Caco-2 (cell line): ENCODE results near the gene CYP2W1. TPM values are rescaled to one million over a fixed set of nuclear protein-coding genes. Genes with fewer than 3 reads are reported as not detected.

Source experiments
- BruUV-seq: library from RNA; stranded (reverse); fragments of 400-500 nt; replicated peaks from 2 replicates; lab custom pipeline; 2021; lab: Mats Ljungman, UMichigan
- CTCF ChIA-PET: fragments of 300-600 bp; sonication (Branson Sonifier 250); formaldehyde crosslinking; loops from one replicate; lab custom pipeline; 2022; ENCODE audit warnings: antibody characterized with exemption; lab: Charles Lee
- POLR2A ChIA-PET: fragments of 300-600 bp; sonication (Branson Sonifier 250); formaldehyde crosslinking; loops from one replicate; lab custom pipeline; 2022; ENCODE audit warnings: antibody characterized with exemption; lab: Charles Lee
- DNase-seq, 2 experiments: peaks; one replicate each; pipeline versions ENCODE4 v3.0.0 to v3.0.0-alpha.2; 2020 to 2022
- H3K27me3 ChIP-seq: replicated peaks from 2 replicates; pipeline ENCODE4 v1.6.0; 2011; ENCODE audit warnings: low read length; ENCODE audit not compliant: control insufficient read depth, insufficient read depth
- H3K36me3 ChIP-seq: 2 replicates; pipeline ENCODE4 v1.5.1; 2011; ENCODE audit warnings: low read length; ENCODE audit not compliant: control insufficient read depth, insufficient read depth
- H3K4me1 ChIP-seq: fragments of 250-450 bp; sonication (Bioruptor Pico); 2 replicates; pipeline ENCODE4 v1.5.1; 2020; ENCODE audit warnings: mild to moderate bottlenecking
- H3K4me3 ChIP-seq: 2 replicates; pipeline ENCODE4 v1.5.1; 2011; ENCODE audit warnings: low read depth, mild to moderate bottlenecking, control low read depth, low read length
- H3K9me3 ChIP-seq: fragments of 250-450 bp; sonication (Bioruptor Pico); 2 replicates; pipeline ENCODE4 v1.5.1; 2020; ENCODE audit warnings: mild to moderate bottlenecking, moderate library complexity
- H3K27ac Mint-ChIP-seq: one replicate; pipeline ENCODE4 v1.8.0; 2022; ENCODE audit warnings: mixed read lengths; ENCODE audit not compliant: unreplicated experiment
- H3K27me3 Mint-ChIP-seq: one replicate; pipeline ENCODE4 v1.8.0; 2022; ENCODE audit warnings: mixed read lengths; ENCODE audit not compliant: insufficient read depth, unreplicated experiment
- H3K36me3 Mint-ChIP-seq: one replicate; pipeline ENCODE4 v1.8.0; 2022; ENCODE audit warnings: mild to moderate bottlenecking, mixed read lengths; ENCODE audit not compliant: insufficient read depth, unreplicated experiment
- H3K4me1 Mint-ChIP-seq: one replicate; pipeline ENCODE4 v1.8.0; 2022; ENCODE audit warnings: low read depth, mixed read lengths; ENCODE audit not compliant: unreplicated experiment
- H3K4me3 Mint-ChIP-seq: one replicate; pipeline ENCODE4 v1.8.0; 2022; ENCODE audit warnings: mild to moderate bottlenecking, moderate library complexity, mixed read lengths; ENCODE audit not compliant: unreplicated experiment
- H3K9me3 Mint-ChIP-seq: one replicate; pipeline ENCODE4 v1.8.0; 2022; ENCODE audit warnings: mixed read lengths; ENCODE audit not compliant: unreplicated experiment
- intact Hi-C: fragments of 100-400 bp; cut with micrococcal nuclease; formaldehyde crosslinking; loops from one replicate; pipeline ENCODE4 v1.10.0; 2022; ENCODE audit not compliant: unreplicated experiment
- total RNA-seq: library from RNA; stranded (reverse); gene quantifications from 2 replicates; pipeline ENCODE4 v1.2.3, GENCODE V29; 2022
- TF ChIP-seq, protein P1 (sequence below), 2 experiments: fragments of 200-600 bp in 1 of 2; IDR thresholded peaks; 1 replicate in 1 of 2; 2 replicates in 1 of 2; pipeline versions ENCODE4 v1.5.1 to v1.8.0; 2011 to 2022; ENCODE audit warnings: antibody characterized with exemption in 1 of 2, control low read depth in 1 of 2, inconsistent platforms in 1 of 2, low read depth in 1 of 2, low read length in 1 of 2, mild to moderate bottlenecking in 1 of 2, moderate library complexity in 1 of 2; ENCODE audit not compliant: insufficient read depth in 1 of 2, severe bottlenecking in 1 of 2, unreplicated experiment in 1 of 2

Gene CYP2W1
- total RNA-seq, 1 experiment from 2014 or later, result 24.0 TPM

DNA sequence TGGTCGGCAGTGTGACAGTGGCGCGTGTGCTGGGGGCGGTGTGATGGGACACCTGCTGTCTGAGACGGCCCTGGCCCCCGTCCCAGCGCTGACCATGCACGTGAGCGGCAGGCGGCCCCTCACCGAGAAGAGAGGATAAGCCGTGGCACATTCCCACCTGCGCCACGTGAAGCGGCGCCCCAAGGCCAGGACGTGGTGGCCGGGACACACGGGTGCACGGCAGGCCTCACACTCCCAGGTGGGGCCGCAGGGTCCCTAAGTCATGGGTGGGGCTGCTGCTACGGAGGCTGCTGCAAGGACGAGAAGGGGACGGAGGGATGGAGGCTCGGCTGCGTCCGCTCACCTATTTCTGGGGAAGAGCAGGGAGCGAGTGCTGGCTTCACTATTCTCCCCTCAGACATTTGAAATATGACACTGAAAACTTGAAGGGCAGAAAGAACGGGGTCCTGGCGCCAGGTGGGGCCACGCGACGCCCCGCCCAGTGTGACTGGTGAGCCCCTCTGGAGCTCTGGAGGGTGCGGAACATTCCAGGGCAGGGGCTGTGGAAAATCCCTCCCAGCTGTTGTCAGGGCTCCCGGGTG, 7.5 kb downstream of the CYP2W1 start:
- H3K27ac Mint-ChIP-seq, result no peak overlapping the region
- peaks cover 34% of the 10 kb centered on the region for H3K36me3 Mint-ChIP-seq
- H3K9me3 Mint-ChIP-seq, result no peaks in the 10 kb centered on the region
- Histone ChIP-seq H3K4me3 (no peak overlapping the region), H3K27me3 (no peaks in the 10 kb centered on the region), H3K4me1 (peaks cover 20% of the 10 kb centered on the region), H3K9me3 (no peaks in the 10 kb centered on the region), H3K36me3 (no peaks in the 10 kb centered on the region)
- ChIA-PET POLR2A (no interaction called here), CTCF (no interaction called here)
- H3K4me3 Mint-ChIP-seq, result no peak overlapping the region
- TF ChIP-seq, protein P1, sequence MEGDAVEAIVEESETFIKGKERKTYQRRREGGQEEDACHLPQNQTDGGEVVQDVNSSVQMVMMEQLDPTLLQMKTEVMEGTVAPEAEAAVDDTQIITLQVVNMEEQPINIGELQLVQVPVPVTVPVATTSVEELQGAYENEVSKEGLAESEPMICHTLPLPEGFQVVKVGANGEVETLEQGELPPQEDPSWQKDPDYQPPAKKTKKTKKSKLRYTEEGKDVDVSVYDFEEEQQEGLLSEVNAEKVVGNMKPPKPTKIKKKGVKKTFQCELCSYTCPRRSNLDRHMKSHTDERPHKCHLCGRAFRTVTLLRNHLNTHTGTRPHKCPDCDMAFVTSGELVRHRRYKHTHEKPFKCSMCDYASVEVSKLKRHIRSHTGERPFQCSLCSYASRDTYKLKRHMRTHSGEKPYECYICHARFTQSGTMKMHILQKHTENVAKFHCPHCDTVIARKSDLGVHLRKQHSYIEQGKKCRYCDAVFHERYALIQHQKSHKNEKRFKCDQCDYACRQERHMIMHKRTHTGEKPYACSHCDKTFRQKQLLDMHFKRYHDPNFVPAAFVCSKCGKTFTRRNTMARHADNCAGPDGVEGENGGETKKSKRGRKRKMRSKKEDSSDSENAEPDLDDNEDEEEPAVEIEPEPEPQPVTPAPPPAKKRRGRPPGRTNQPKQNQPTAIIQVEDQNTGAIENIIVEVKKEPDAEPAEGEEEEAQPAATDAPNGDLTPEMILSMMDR (IDR thresholded peaks at IDR 0.05; ENCODE audit: insufficient read depth in 1 of 2, low read depth in 1 of 2, low read length in 1 of 2, severe bottlenecking in 1 of 2, unreplicated experiment in 1 of 2), result no peak
- no TSS peak for BruUV-seq
- DNase-seq, result no peak
- no peaks in the 10 kb centered on the region for H3K27me3 Mint-ChIP-seq
- no peaks in the 10 kb centered on the region for H3K4me1 Mint-ChIP-seq
- intact Hi-C loops, result no loop called here

DNA sequence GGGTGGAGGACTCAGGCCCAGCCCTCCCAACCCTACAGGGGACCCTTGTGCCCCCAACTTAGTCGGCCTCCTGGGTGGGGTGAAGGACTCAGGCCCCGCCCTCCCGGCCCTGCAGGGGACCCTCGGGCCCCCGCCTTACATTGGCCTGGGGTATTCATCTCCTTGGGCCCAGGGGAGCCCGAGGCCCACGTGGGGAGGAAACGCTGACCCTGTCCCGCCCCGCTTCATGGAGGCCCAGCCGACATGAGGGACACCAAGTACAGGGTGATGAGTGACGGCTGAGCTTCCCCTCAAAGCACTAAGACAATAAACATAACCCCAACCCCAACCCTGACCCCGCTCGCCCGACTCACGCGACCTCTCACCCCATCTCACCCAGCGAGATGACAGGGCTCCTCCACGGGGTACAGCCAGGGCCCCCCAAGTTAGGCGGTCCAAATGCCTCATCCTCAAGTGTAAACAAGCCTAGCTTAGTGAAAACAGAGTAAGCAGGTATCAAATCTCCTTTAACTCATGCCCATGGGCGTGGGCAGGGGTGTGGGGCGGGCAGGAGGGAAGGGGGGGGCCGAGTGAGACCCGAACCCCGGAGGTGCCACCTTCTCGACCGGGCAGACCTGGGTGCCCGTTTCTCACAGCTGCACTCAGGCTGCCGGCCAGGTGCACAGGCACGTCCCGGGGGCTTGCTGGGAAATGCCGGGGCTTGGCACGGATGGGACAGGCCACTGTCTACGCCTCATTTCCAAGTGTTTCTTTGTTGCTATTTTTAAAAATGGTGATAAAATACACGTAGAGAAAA, 8.2 kb downstream of the CYP2W1 start:
- H3K9me3 Mint-ChIP-seq, result no peaks in the 10 kb centered on the region
- POLR2A ChIA-PET, result no interaction called here
- H3K27ac Mint-ChIP-seq, result peak overlapping the region; percentile 29
- no peak overlapping the region for H3K4me3 Mint-ChIP-seq
- Histone ChIP-seq H3K36me3 (no peaks in the 10 kb centered on the region), H3K27me3 (no peaks in the 10 kb centered on the region), H3K4me3 (no peak overlapping the region), H3K9me3 (no peaks in the 10 kb centered on the region), H3K4me1 (peaks cover 20% of the 10 kb centered on the region)
- peaks cover 34% of the 10 kb centered on the region for H3K36me3 Mint-ChIP-seq
- CTCF ChIA-PET, result interaction anchor here (0.6 kb wide), 1 partner anchor 13 kb away, joined by 3 read pairs; no protein-coding TSS in a partner anchor
- BruUV-seq, result no TSS peak
- TF ChIP-seq, protein P1 (IDR thresholded peaks at IDR 0.05; ENCODE audit: insufficient read depth in 1 of 2, low read depth in 1 of 2, low read length in 1 of 2, severe bottlenecking in 1 of 2, unreplicated experiment in 1 of 2), result no peak
- H3K27me3 Mint-ChIP-seq, result no peaks in the 10 kb centered on the region
- no peak for DNase-seq
- H3K4me1 Mint-ChIP-seq, result no peaks in the 10 kb centered on the region
- intact Hi-C loops, result no loop called here

DNA sequence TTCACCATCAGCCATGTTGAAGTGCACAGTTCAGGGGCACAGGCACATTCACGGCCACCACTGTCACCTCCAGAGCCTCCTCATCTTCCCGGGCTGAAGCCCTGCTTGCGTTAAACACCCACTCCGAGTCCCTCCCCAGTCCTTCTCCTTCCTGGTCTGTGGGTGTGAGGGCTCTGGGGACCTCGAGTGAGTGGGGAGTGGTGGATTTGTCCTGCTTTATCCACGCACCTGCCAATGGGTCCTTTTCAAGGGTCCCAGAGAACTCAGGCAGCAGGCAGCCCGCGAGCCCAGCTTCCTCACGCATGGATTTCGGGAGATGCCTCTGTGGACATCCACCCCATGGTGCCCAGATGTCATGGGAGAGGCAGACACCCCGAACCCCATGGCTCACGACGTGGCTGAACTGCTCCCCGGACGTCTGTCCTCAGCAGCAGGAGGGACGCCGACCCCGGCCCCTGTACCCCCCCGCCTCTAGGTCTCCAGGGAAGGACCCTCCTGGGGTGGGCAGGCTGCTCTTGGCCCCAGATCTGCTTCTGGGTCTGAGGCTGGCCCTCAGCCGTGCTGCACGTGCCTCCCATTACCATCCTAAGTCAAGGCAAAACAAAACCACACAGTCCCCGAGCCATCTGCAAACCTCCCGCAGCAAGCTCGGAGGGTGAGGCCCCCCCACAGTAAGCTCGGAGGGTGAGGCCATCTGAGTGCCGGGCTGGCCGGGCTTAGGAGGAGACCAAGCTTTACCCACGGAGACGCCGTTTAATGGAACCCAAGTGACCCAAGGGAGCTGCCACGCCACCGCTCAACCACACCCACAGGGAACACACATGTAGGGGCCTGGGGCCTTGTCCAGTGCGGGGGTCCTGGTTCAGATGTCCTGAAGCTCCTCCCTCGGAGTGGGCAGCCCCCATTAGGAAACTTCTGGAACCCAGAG, 9.0 kb downstream of the CYP2W1 start:
- ChIA-PET CTCF (interaction anchor here (0.6 to 2.6 kb wide), 11 partner anchors 10 to 191 kb away, joined by 3 to 33 read pairs (median 11); partner anchors contain the start of genes COX19, GPR146 and ZFAND2A), POLR2A (interaction anchor here (0.6 kb wide), 1 partner anchor 15 kb away, joined by 3 read pairs; no protein-coding TSS in a partner anchor)
- no peak for DNase-seq
- no peak overlapping the region for H3K4me3 ChIP-seq
- BruUV-seq, result no TSS peak
- H3K9me3 ChIP-seq, result no peaks in the 10 kb centered on the region
- no peaks in the 10 kb centered on the region for H3K27me3 ChIP-seq
- 0 out of 2 replicates have a peak, but pooled peaks cover 2% of the 10 kb centered on the region for H3K36me3 ChIP-seq
- H3K27me3 Mint-ChIP-seq, result no peaks in the 10 kb centered on the region
- peaks cover 13% of the 10 kb centered on the region for H3K4me1 ChIP-seq
- TF ChIP-seq, protein P1 (IDR thresholded peaks at IDR 0.05; ENCODE audit: insufficient read depth in 1 of 2, low read depth in 1 of 2, low read length in 1 of 2, severe bottlenecking in 1 of 2, unreplicated experiment in 1 of 2), result no peak
- no peak overlapping the region for H3K4me3 Mint-ChIP-seq
- H3K36me3 Mint-ChIP-seq, result peaks cover 37% of the 10 kb centered on the region
- intact Hi-C loops, result no loop called here
- no peaks in the 10 kb centered on the region for H3K9me3 Mint-ChIP-seq
- no peaks in the 10 kb centered on the region for H3K4me1 Mint-ChIP-seq
- H3K27ac Mint-ChIP-seq, result peak overlapping the region; percentile 29
